Effector memory CD4-positive, alpha-beta T cell (primary cell): ENCODE measurements around the gene STRN4.
A peak's percentile ranks its signal among the peaks of the same experiment; 100 is the strongest.
"Not testable (repeated sequence)": the region's sequence is repeated elsewhere in the genome, so short reads cannot be mapped to it uniquely, and the experiment has no call there.

Experiments
- DNase-seq, 3 donors: peaks; one replicate each; pipeline ENCODE4 v3.0.0-alpha.2; 2020
- H3K27ac ChIP-seq: 2 replicates; pipeline ENCODE4 v1.7.0; 2013; ENCODE audit warnings: mild to moderate bottlenecking, low read length, moderate library complexity; ENCODE audit not compliant: insufficient read depth, poor library complexity, severe bottlenecking
- H3K27me3 ChIP-seq: replicated peaks from 2 replicates; pipeline ENCODE4 v1.7.0; 2013; ENCODE audit warnings: mild to moderate bottlenecking, low read length; ENCODE audit not compliant: insufficient read depth, control insufficient read depth, poor library complexity, severe bottlenecking
- H3K36me3 ChIP-seq: 2 replicates; pipeline ENCODE4 v1.7.0; 2013; ENCODE audit warnings: mild to moderate bottlenecking, low read length, moderate library complexity; ENCODE audit not compliant: control insufficient read depth, insufficient read depth
- H3K4me1 ChIP-seq: 2 replicates; pipeline ENCODE4 v1.7.0; 2013; ENCODE audit warnings: low read length, mild to moderate bottlenecking; ENCODE audit not compliant: control insufficient read depth, insufficient read depth, poor library complexity, severe bottlenecking
- H3K4me3 ChIP-seq: 2 replicates; pipeline ENCODE4 v1.7.0; 2013; ENCODE audit warnings: low read length, low read depth, mild to moderate bottlenecking; ENCODE audit not compliant: insufficient read depth, poor library complexity, severe bottlenecking
- H3K9me3 ChIP-seq: 2 replicates; pipeline ENCODE4 v1.7.0; 2013; ENCODE audit warnings: mild to moderate bottlenecking, low read length, moderate library complexity; ENCODE audit not compliant: control insufficient read depth

STRN4 gene

GRCh38 chr19:46785980-46786235 lies 39.7 kb upstream of the STRN4 start:
- Histone ChIP-seq H3K27ac (peak overlapping the region; percentile 73), H3K27me3 (no peaks in the 10 kb centered on the region), H3K9me3 (no peaks in the 10 kb centered on the region), H3K4me1 (peaks cover 34% of the 10 kb centered on the region), H3K36me3 (peaks cover 14% of the 10 kb centered on the region), H3K4me3 (peak overlapping the region; percentile 85)
- no peak for DNase-seq

GRCh38 chr19:46785054-46785979 lies 39.1 kb upstream of the STRN4 start:
- Histone ChIP-seq H3K27ac (peak overlapping the region; percentile 73), H3K36me3 (peaks cover 14% of the 10 kb centered on the region), H3K27me3 (no peaks in the 10 kb centered on the region), H3K4me1 (peaks cover 34% of the 10 kb centered on the region), H3K4me3 (peak overlapping the region; percentile 85), H3K9me3 (no peaks in the 10 kb centered on the region)
- DNase-seq: no peak

- Histone ChIP-seq H3K27me3 (no peaks in the 10 kb centered on the region), H3K4me1 (peaks cover 34% of the 10 kb centered on the region)
- DNase-seq: peak in 2 of 3 donors; percentile 13
Observed at GRCh38 chr19:46784262-46785053, 38.2 kb upstream of the STRN4 start.

GRCh38 chr19:46783670-46784069 lies 37.4 kb upstream of the STRN4 start:
- Histone ChIP-seq H3K36me3 (peaks cover 17% of the 10 kb centered on the region), H3K27me3 (no peaks in the 10 kb centered on the region), H3K27ac (no peak overlapping the region), H3K4me1 (peaks cover 29% of the 10 kb centered on the region), H3K9me3 (no peaks in the 10 kb centered on the region), H3K4me3 (no peak overlapping the region)
- DNase-seq: no peak

More at GRCh38 chr19:46784262-46785053, 38.2 kb upstream of the STRN4 start:
- Histone ChIP-seq H3K27ac (peak overlapping the region; percentile 73), H3K36me3 (peaks cover 14% of the 10 kb centered on the region), H3K9me3 (no peaks in the 10 kb centered on the region), H3K4me3 (peak overlapping the region; percentile 43)

- DNase-seq: no peak
- peaks cover 18% of the 10 kb centered on the region for H3K36me3 ChIP-seq
- H3K27ac ChIP-seq: no peak overlapping the region
- H3K27me3 ChIP-seq: no peaks in the 10 kb centered on the region
- H3K4me1 ChIP-seq: peaks cover 29% of the 10 kb centered on the region
- no peak overlapping the region for H3K4me3 ChIP-seq
- no peaks in the 10 kb centered on the region for H3K9me3 ChIP-seq
Observed at GRCh38 chr19:46782355-46783019, 36.2 kb upstream of the STRN4 start.

- H3K27me3 ChIP-seq, H3K4me3 ChIP-seq, H3K9me3 ChIP-seq, DNase-seq, H3K27ac ChIP-seq, H3K4me1 ChIP-seq: not testable (repeated sequence)
- H3K36me3 ChIP-seq: peaks cover 42% of the 10 kb centered on the region
Observed at GRCh38 chr19:46777956-46778645, 31.9 kb upstream of the STRN4 start.

- Histone ChIP-seq H3K4me3 (no peak overlapping the region), H3K36me3 (peaks cover 34% of the 10 kb centered on the region), H3K27ac (no peak overlapping the region), H3K9me3 (no peaks in the 10 kb centered on the region), H3K4me1 (no peaks in the 10 kb centered on the region), H3K27me3 (no peaks in the 10 kb centered on the region)
- no peak for DNase-seq
Observed at GRCh38 chr19:46776927-46777911, 31.0 kb upstream of the STRN4 start.

GRCh38 chr19:46775642-46776258 lies 29.5 kb upstream of the STRN4 start:
- Histone ChIP-seq H3K9me3 (no peaks in the 10 kb centered on the region), H3K4me3 (no peak overlapping the region), H3K27me3 (no peaks in the 10 kb centered on the region), H3K36me3 (peaks cover 28% of the 10 kb centered on the region), H3K27ac (no peak overlapping the region), H3K4me1 (no peaks in the 10 kb centered on the region)
- DNase-seq: no peak
